GM12801 (cell line): ENCODE results near the gene RBBP5.

Experiments used
- TF ChIP-seq, protein P1 (sequence below): IDR thresholded peaks from one replicate; pipeline ENCODE4 v1.5.1; 2011; ENCODE audit warnings: control low read depth; ENCODE audit not compliant: insufficient read length; ENCODE audit errors: extremely low read depth

Gene RBBP5

GRCh38 chr1:205158048-205158616 lies 36.4 kb upstream of the RBBP5 start:
- TF ChIP-seq, protein P1, sequence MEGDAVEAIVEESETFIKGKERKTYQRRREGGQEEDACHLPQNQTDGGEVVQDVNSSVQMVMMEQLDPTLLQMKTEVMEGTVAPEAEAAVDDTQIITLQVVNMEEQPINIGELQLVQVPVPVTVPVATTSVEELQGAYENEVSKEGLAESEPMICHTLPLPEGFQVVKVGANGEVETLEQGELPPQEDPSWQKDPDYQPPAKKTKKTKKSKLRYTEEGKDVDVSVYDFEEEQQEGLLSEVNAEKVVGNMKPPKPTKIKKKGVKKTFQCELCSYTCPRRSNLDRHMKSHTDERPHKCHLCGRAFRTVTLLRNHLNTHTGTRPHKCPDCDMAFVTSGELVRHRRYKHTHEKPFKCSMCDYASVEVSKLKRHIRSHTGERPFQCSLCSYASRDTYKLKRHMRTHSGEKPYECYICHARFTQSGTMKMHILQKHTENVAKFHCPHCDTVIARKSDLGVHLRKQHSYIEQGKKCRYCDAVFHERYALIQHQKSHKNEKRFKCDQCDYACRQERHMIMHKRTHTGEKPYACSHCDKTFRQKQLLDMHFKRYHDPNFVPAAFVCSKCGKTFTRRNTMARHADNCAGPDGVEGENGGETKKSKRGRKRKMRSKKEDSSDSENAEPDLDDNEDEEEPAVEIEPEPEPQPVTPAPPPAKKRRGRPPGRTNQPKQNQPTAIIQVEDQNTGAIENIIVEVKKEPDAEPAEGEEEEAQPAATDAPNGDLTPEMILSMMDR = no peak

- TF ChIP-seq, protein P1 = no peak
Observed at GRCh38 chr1:205152505-205152904, 30.7 kb upstream of the RBBP5 start.

GRCh38 chr1:205150651-205151428 lies 29.1 kb upstream of the RBBP5 start:
- TF ChIP-seq, protein P1 = no peak

DNA sequence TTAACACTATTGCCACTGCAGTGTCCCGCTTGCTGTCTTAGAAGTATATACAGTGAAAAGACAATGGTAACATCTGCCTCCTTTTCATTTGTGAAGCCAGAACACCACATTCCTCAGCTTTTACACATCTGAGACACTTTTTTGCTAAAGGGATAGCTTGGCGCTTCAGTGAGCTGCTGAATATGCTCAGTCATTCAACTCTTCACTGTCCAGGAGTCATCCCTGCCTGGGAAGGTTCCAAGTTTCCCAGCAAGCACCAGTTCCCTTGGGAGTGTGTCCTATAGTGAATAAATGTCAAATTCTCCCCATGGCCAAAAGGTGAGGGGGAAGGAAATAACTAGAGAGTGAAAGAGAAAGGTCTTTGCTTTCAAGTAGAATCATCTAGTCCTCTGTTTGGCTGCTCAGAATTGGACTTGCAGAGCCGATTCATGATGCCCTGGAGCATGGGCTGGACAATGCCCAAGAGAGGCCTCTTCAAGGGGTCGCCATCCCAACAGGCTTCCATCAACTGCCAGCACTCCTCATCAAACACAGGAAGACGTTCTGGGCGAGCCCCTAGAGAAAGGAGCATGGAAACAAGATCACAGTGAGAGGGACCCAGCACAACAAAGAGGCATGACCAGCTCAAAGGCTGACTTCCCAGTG lies 25.5 kb upstream of the RBBP5 start:
- TF ChIP-seq, protein P1 = no peak

DNA sequence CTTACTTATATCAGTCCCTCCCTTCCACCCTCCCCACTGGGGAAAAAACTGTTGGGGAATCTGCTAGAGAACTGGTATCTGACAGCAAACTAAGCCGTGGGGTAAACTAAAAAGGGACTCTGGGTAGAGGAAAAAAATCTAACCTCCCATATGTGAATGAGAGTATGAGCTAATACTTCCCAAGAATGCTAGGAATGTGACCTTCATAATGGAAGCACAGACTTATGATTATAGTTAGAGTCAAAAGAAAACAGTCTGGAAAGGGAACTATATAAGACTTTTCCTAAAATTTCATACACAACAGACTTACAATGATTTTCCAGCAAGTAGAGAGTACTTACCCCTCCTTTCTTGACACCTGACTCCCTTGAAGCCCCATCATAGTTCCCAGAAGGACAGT lies 23.0 kb upstream of the RBBP5 start:
- TF ChIP-seq, protein P1 = no peak

DNA sequence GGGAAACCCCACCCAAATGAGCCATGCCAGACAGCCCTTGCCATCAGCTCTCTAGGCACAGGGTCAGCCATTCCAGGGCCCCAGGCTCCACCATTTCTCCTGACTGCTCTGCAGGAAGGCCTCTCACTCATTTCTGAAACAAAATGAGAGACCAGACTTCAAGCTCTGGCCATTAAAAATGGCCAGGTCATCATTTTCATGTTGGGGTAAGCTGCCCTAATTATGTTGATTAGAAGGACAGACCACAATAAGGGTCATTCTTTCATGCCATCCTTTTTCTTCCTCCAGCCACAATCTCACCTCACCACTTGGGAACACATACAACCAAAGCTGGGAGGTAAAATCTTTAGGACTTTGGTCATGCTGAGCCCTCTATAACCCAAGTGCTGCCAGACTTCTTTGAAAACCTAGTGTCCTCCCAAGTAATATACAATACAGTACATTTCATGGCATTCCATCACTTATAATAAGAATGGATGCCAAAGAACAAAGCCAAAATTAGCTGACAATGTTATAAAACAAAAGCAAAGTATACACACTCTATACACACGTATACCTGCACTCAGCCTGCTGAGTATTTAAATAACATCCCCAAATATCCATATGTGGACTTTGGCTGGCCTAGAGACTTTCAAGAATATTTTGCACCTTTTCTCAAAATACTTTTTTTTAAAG lies 22.4 kb upstream of the RBBP5 start:
- TF ChIP-seq, protein P1 = no peak

GRCh38 chr1:205142102-205142469 lies 20.3 kb upstream of the RBBP5 start:
- TF ChIP-seq, protein P1 = no peak
